Nucleus accumbens (tissue), 56 donors: ENCODE measurements around the gene MACROD2.

Experiments used
- DNase-seq, 56 donors: peaks; one replicate each; lab custom pipeline; 2025; lab: John Stamatoyannopoulos, UW

Gene MACROD2

GRCh38 chr20:16058268-16058667, 2063.0 kb downstream of the MACROD2 start:
- no peak for DNase-seq

- no peak for DNase-seq
Measured at GRCh38 chr20:16059841-16060240, 2064.5 kb downstream of the MACROD2 start.

GRCh38 chr20:16061351-16061750, 2066.0 kb downstream of the MACROD2 start:
- DNase-seq = no peak

GRCh38 chr20:16062661-16063581, 2067.6 kb downstream of the MACROD2 start:
- no peak for DNase-seq

- no peak for DNase-seq
Measured at GRCh38 chr20:16063881-16064280, 2068.6 kb downstream of the MACROD2 start.

GRCh38 chr20:16064989-16065707, 2069.8 kb downstream of the MACROD2 start:
- peak in 7 of 56 donors; percentile 5 to 26 (median 18) for DNase-seq

GRCh38 chr20:16066571-16066970, 2071.3 kb downstream of the MACROD2 start:
- DNase-seq = no peak

GRCh38 chr20:16069389-16070010, 2074.2 kb downstream of the MACROD2 start:
- no peak for DNase-seq

GRCh38 chr20:16072220-16072619, 2076.9 kb downstream of the MACROD2 start:
- DNase-seq = no peak

GRCh38 chr20:16078172-16078898, 2083.0 kb downstream of the MACROD2 start:
- no peak for DNase-seq

GRCh38 chr20:16081421-16081820, 2086.1 kb downstream of the MACROD2 start:
- no peak for DNase-seq

GRCh38 chr20:16082051-16082550, 2086.8 kb downstream of the MACROD2 start:
- no peak for DNase-seq

GRCh38 chr20:16083639-16084280, 2088.4 kb downstream of the MACROD2 start:
- DNase-seq = no peak

GRCh38 chr20:16095226-16095625, 2099.9 kb downstream of the MACROD2 start:
- DNase-seq = no peak

GRCh38 chr20:16096756-16097326, 2101.5 kb downstream of the MACROD2 start:
- no peak for DNase-seq

GRCh38 chr20:16097788-16098187, 2102.5 kb downstream of the MACROD2 start:
- DNase-seq = no peak

GRCh38 chr20:16098890-16099639, 2103.7 kb downstream of the MACROD2 start:
- no peak for DNase-seq

GRCh38 chr20:16100111-16100510, 2104.8 kb downstream of the MACROD2 start:
- no peak for DNase-seq

GRCh38 chr20:16100767-16101166, 2105.5 kb downstream of the MACROD2 start:
- DNase-seq = no peak
